AML-193 (cell line): ENCODE measurements around the gene ZBTB25.
"Not testable (repeated sequence)": the region's sequence is repeated elsewhere in the genome, so short reads cannot be mapped to it uniquely, and the experiment has no call there.

ENCODE experiments used
- DNase-seq, 2 experiments: peaks; one replicate each; lab custom pipeline; 2025; lab: John Stamatoyannopoulos, UW

Gene ZBTB25

DNA sequence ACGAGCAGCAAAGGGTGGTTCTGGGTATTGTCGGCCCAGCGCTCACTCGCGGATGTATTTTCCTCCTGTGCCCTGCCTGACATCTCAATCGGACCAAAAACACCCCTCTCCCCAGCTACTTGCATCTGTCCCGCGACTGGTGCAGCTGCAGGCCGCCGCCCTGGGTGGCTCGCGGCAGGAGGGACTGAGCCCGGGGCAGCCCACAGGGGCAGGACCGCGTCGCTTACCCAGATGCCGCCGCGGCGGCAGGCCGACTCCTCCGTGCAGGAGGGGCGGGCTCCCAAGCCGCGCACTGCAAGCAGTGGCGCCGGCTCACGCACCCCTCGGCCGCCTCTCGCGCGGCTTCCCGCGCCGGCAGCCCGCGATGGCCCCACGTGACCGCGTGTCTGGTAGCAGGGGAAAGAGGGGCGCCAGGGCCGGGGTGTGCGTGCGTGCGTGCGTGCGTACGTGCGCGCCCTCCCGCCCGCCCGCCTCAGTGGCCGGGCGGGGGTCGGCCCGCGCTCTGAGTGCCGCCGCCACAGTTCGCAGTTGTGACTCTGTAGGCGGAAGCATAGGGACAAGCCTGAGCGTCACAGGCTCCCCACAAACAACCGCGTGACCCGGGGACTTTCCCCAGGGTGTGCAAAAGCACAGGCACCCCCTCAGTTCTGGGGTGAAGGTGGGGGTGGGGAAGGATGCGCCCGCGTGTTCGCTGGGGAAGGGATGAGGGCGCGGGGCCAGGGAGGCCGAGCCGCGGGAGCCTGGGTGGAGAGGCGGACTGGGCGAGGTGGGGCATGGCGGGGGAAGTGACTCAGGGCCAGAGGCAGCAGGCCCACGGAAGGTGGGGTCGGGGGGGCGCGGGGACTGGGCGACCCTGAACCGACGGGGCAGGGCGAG is at the start of gene ZBTB25:
Gene ZBTB25, minus strand, starts transcription at position 405 of the 876 bp plus-strand sequence. CDS start 13,305 bp downstream, outside the sequence.
- DNase-seq, result peak; percentile 85 to 88

- DNase-seq, result no peak
Observed at GRCh38 chr14:64550621-64551333, 47.1 kb upstream of the ZBTB25 start.

GRCh38 chr14:64549791-64550620 is 46.4 kb upstream of the ZBTB25 start, which contains the start of gene PPP1R36:
PPP1R36 (plus strand) TSS chr14:64549961; CDS start chr14:64549998, 37 bp downstream.
- no peak for DNase-seq

GRCh38 chr14:64549016-64549415 is 45.4 kb upstream of the ZBTB25 start:
- no peak for DNase-seq

- no peak for DNase-seq
Observed at GRCh38 chr14:64544607-64545312, 41.1 kb upstream of the ZBTB25 start.

DNA sequence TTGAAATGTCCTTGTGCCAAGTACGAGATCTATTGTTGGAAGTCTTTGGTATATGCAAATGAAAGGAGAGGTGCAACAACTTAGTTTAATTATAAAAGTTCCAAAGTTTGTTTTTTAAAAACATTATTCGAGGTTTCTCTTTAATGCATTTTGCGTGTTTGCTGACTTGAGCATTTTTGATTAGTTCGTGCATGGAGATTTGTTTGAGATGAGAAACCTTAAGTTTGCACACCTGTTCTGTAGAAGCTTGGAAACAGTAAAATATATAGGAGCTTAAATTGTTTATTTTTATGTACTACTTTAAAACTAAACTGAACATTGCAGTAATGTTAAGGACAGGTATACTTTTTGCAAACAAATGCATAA is 39.2 kb upstream of the ZBTB25 start:
- no peak for DNase-seq

DNA sequence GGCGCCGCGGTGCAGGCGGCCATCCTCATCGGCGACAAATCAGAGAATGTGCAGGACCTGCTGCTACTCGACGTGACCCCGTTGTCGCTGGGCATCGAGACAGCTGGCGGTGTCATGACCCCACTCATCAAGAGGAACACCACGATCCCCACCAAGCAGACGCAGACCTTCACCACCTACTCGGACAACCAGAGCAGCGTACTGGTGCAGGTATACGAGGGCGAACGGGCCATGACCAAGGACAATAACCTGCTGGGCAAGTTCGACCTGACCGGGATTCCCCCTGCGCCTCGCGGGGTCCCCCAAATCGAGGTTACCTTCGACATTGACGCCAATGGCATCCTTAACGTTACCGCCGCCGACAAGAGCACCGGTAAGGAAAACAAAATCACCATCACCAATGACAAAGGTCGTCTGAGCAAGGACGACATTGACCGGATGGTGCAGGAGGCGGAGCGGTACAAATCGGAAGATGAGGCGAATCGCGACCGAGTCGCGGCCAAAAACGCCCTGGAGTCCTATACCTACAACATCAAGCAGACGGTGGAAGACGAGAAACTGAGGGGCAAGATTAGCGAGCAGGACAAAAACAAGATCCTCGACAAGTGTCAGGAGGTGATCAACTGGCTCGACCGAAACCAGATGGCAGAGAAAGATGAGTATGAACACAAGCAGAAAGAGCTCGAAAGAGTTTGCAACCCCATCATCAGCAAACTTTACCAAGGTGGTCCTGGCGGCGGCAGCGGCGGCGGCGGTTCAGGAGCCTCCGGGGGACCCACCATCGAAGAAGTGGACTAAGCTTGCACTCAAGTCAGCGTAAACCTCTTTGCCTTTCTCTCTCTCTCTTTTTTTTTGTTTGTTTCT is 38.6 kb upstream of the ZBTB25 start:
- no peak for DNase-seq

DNA sequence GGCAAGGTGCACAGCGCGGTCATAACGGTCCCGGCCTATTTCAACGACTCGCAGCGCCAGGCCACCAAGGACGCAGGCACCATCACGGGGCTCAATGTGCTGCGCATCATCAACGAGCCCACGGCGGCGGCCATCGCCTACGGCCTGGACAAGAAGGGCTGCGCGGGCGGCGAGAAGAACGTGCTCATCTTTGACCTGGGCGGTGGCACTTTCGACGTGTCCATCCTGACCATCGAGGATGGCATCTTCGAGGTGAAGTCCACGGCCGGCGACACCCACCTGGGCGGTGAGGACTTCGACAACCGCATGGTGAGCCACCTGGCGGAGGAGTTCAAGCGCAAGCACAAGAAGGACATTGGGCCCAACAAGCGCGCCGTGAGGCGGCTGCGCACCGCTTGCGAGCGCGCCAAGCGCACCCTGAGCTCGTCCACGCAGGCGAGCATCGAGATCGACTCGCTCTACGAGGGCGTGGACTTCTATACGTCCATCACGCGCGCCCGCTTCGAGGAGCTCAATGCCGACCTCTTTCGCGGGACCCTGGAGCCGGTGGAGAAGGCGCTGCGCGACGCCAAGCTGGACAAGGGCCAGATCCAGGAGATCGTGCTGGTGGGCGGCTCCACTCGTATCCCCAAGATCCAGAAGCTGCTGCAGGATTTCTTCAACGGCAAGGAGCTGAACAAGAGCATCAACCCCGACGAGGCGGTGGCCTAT is 37.8 kb upstream of the ZBTB25 start:
- DNase-seq, result no peak

- peak; percentile 51 to 66 for DNase-seq
Observed at GRCh38 chr14:64540208-64541202, 36.9 kb upstream of the ZBTB25 start, which contains the start of gene HSPA2. HSPA2 (plus strand) TSS chr14:64540741; CDS start chr14:64540850, 109 bp downstream.

DNA sequence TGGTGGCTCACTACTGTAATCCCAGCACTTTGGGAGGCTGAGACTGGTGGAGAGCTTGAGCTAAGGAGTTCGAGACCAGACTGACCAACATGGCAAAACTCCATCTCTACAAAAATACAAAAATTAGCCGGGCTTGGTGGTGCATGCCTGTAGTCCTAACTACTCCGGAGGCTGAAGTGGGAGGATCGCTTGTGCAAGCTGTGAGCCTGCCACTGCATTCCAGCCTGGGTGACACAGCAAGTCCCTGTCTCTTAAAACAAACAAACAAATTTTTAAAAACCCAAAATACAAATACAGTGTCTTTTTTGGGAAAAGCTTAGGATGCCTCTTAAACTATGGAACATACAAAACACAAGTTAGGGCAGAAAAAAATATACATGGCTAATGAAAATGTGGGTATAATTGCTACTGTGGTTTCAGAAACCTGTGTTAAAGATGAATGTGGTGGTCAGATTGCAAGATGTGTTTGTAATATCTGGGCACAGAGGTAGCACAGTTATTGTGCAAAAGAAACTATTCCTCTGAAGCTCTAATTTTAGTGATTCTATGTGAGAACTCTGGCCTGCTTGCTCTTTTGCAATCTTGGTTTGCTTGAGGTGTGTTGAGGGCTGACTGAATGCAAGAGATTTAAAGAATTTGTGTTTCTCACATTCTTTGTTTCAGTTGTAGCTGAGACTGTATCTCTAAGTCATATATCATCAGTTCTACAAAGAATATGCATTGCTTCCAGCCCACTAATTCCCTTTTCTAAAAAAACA is 33.0 kb upstream of the ZBTB25 start:
- no peak for DNase-seq

DNA sequence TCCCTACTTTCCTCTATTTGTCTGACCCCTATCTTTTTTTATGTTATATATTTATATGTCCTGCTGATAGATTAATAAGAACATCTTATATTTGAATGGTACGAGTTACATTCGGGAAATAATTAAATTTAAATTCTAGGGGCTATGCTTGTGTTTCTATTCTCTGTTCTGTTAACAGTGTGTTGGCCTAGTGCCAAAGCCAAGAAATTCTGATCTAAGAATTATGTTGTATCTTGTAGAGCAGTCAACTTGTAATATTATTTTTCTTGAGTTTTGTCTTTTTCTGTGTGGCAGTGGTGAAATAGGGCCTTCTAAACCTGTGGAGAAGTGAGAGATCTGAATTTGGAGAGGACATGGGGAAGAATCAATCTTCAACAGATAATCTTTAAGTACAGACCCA is 27.9 kb upstream of the ZBTB25 start:
- no peak for DNase-seq

DNA sequence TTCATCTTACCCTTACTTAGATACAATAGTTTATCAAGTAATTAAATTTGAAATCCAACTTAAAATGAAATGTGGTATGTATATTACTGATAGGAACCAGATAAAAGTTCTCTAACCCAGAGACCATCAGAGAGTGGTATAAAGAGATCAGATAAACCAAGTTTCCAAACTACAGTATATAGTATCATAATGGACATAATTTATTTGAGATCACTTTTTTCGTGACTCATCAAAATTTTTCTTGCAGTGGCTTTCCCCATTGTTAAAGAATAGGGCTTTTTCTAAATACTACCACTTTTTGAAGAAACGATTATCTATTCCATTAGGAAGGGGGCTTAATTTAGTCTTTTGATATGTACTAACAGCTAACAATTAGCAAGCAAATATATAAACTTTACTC is 21.7 kb upstream of the ZBTB25 start:
- no peak for DNase-seq

DNA sequence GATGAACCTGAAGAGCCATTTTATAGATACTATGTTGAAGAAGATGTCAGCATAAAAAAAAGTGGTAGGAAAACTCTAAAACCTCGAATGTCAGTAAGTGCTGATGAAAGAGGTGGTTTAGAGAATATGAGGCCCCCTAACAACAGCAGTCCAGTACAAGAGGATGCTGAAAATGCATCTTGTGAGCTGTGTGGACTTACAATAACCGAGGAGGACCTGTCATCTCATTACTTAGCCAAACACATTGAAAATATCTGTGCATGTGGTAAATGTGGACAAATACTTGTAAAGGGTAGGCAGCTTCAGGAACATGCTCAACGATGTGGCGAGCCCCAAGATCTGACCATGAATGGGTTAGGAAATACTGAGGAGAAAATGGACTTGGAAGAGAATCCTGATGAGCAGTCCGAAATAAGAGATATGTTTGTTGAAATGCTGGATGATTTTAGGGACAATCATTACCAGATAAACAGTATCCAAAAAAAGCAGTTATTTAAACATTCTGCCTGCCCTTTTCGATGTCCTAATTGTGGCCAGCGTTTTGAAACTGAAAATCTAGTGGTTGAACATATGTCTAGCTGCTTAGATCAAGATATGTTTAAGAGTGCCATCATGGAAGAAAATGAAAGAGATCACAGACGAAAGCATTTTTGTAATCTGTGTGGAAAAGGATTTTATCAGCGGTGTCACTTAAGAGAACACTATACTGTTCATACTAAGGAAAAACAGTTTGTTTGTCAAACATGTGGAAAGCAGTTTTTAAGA is 19.1 kb upstream of the ZBTB25 start:
- DNase-seq, result no peak

- no peak for DNase-seq
Observed at GRCh38 chr14:64520699-64521098, 17.1 kb upstream of the ZBTB25 start.

- DNase-seq, result no peak
Observed at GRCh38 chr14:64518229-64518628, 14.6 kb upstream of the ZBTB25 start.

GRCh38 chr14:64517667-64518066 is 14.0 kb upstream of the ZBTB25 start:
- not testable (repeated sequence) for DNase-seq

DNA sequence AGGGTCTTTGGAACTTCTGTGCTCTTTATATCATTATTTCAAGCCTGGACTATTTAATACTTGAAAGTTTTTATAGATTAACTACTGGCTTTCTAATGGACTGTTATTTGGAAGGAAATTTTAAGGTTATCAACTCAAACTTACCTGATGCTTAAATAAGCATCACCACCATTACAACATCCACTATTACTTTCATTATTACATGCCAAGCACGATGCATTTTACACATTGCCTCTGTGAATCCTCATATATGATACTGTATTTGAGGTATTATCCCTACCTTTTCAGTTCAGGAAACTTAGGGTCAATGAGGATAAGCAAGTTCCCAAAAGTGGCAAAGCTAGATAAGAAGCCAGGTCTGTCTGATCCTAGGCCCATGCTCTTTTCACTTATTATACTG is 13.3 kb upstream of the ZBTB25 start:
- no peak for DNase-seq
